Activated CD4-positive, alpha-beta T cell treated with anti-CD3 and anti-CD28 coated beads for 1 hour (primary cell): ENCODE results near the gene SVOPL.
A peak's percentile ranks its signal among the peaks of the same experiment; 100 is the strongest.
"Not testable (repeated sequence)": the region's sequence is repeated elsewhere in the genome, so short reads cannot be mapped to it uniquely, and the experiment has no call there.

Source experiments
- DNase-seq: peaks from one replicate; pipeline ENCODE4 v3.0.0-alpha.2; 2020

SVOPL gene

GRCh38 chr7:138700857-138701536 is at the start of gene SVOPL:
TSS of gene SVOPL (minus strand) at chr7:138701362. CDS start at chr7:138679045, 22,317 bp downstream.
- DNase-seq, result no peak

- no peak for DNase-seq
These were observed 49.3 kb upstream of the SVOPL start for GRCh38 chr7:138750473-138750872.

GRCh38 chr7:138749960-138750359 is 48.8 kb upstream of the SVOPL start:
- DNase-seq, result no peak

- DNase-seq, result no peak
These were observed 47.5 kb upstream of the SVOPL start for GRCh38 chr7:138748666-138749065.

- no peak for DNase-seq
These were observed 44.9 kb upstream of the SVOPL start for GRCh38 chr7:138746073-138746472.

GRCh38 chr7:138745189-138745588 is 44.0 kb upstream of the SVOPL start:
- DNase-seq, result no peak

- no peak for DNase-seq
These were observed 40.2 kb upstream of the SVOPL start for GRCh38 chr7:138741453-138741735.

GRCh38 chr7:138739859-138740258 is 38.7 kb upstream of the SVOPL start:
- DNase-seq, result no peak

GRCh38 chr7:138738551-138739335 is 37.6 kb upstream of the SVOPL start:
- DNase-seq, result peak; percentile 71

- no peak for DNase-seq
These were observed 37.0 kb upstream of the SVOPL start for GRCh38 chr7:138738114-138738513.

- DNase-seq, result no peak
These were observed 34.2 kb upstream of the SVOPL start for GRCh38 chr7:138735399-138735798.

- not testable (repeated sequence) for DNase-seq
These were observed 30.6 kb upstream of the SVOPL start for GRCh38 chr7:138731733-138732132.

- DNase-seq, result no peak
These were observed 28.3 kb upstream of the SVOPL start for GRCh38 chr7:138729444-138729843.

- DNase-seq, result no peak
These were observed 26.4 kb upstream of the SVOPL start for GRCh38 chr7:138727336-138728099.

GRCh38 chr7:138726288-138726687 is 25.1 kb upstream of the SVOPL start:
- DNase-seq, result no peak

- no peak for DNase-seq
These were observed 19.1 kb upstream of the SVOPL start for GRCh38 chr7:138720286-138720685.

- DNase-seq, result no peak
These were observed 15.7 kb upstream of the SVOPL start for GRCh38 chr7:138716889-138717288.

- DNase-seq, result no peak
These were observed 12.0 kb upstream of the SVOPL start for GRCh38 chr7:138713191-138713590.

GRCh38 chr7:138712652-138713051 is 11.5 kb upstream of the SVOPL start:
- no peak for DNase-seq

- DNase-seq, result no peak
These were observed 9.6 kb upstream of the SVOPL start for GRCh38 chr7:138710536-138711385.

GRCh38 chr7:138705167-138705566 is 4.0 kb upstream of the SVOPL start:
- DNase-seq, result no peak

- no peak for DNase-seq
These were observed 368 bp upstream of the SVOPL start for GRCh38 chr7:138701537-138701923.

GRCh38 chr7:138699661-138700060 is 1.5 kb downstream of the SVOPL start:
- no peak for DNase-seq
